GM12891 (cell line): ENCODE measurements around the gene ZNF618.

Experiments
- DNase-seq: peaks from one replicate; pipeline ENCODE4 v3.0.0; 2011; ENCODE audit warnings: low spot score; ENCODE audit not compliant: insufficient read length
- FAIRE-seq: peaks from 2 replicates; lab custom pipeline; 2011; peaks lifted over from hg19 to GRCh38; lab: Jason Lieb, UNC
- PAX5 ChIP-seq: IDR thresholded peaks from 2 replicates; pipeline ENCODE4 v1.6.1; 2011; ENCODE audit warnings: low read length, moderate library complexity, mild to moderate bottlenecking; ENCODE audit not compliant: insufficient read depth, severe bottlenecking
- POLR2A ChIP-seq: IDR thresholded peaks from 2 replicates; pipeline ENCODE4 v1.6.1; 2011; ENCODE audit warnings: low read depth, low read length, control low read depth
- POLR2AphosphoS5 ChIP-seq: IDR thresholded peaks from 2 replicates; pipeline ENCODE4 v1.6.1; 2011; ENCODE audit warnings: low read depth, low read length, control low read depth
- POU2F2 ChIP-seq: IDR thresholded peaks from 2 replicates; pipeline ENCODE4 v1.6.1; 2011; ENCODE audit warnings: low read depth, mild to moderate bottlenecking, control low read depth, low read length, moderate library complexity
- SPI1 ChIP-seq: IDR thresholded peaks from 2 replicates; pipeline ENCODE4 v1.6.1; 2011; ENCODE audit warnings: low read depth, low read length, control low read depth
- TAF1 ChIP-seq: IDR thresholded peaks from 2 replicates; pipeline ENCODE4 v1.6.1; 2011; ENCODE audit warnings: low read depth, low read length, control low read depth

The ZNF618 gene

GRCh38 chr9:113998114-113998513 lies 122.0 kb downstream of the ZNF618 start:
- DNase-seq (no peak), FAIRE-seq (no peak)
- TF ChIP-seq PAX5 (no peak), POLR2AphosphoS5 (no peak), POLR2A (no peak), TAF1 (no peak), SPI1 (no peak)

GRCh38 chr9:113998525-113999255 lies 122.6 kb downstream of the ZNF618 start:
- DNase-seq: no peak
- FAIRE-seq: no peak
- TF ChIP-seq PAX5 (no peak), SPI1 (no peak), POU2F2 (no peak), POLR2AphosphoS5 (no peak), TAF1 (no peak), POLR2A (no peak)

GRCh38 chr9:113999256-114000062 lies 123.3 kb downstream of the ZNF618 start:
- TF ChIP-seq TAF1 (no peak), POU2F2 (no peak), POLR2AphosphoS5 (no peak), SPI1 (no peak), PAX5 (no peak), POLR2A (no peak)
- FAIRE-seq: no peak
- DNase-seq: no peak

- DNase-seq (no peak), FAIRE-seq (no peak)
- TF ChIP-seq TAF1 (no peak), SPI1 (no peak), POLR2A (no peak)
Measured at GRCh38 chr9:114000063-114000454, 124.0 kb downstream of the ZNF618 start.

GRCh38 chr9:114000671-114001409 lies 124.7 kb downstream of the ZNF618 start:
- FAIRE-seq (no peak), DNase-seq (no peak)
- TF ChIP-seq PAX5 (no peak), POU2F2 (no peak), TAF1 (no peak), POLR2AphosphoS5 (no peak), POLR2A (no peak), SPI1 (no peak)

GRCh38 chr9:114001410-114001685 lies 125.2 kb downstream of the ZNF618 start:
- no peak for DNase-seq
- no peak for FAIRE-seq
- no peak for TF ChIP-seq POU2F2
- no peak for TF ChIP-seq POLR2AphosphoS5
- TF ChIP-seq SPI1: no peak
- TF ChIP-seq PAX5: no peak
- no peak for TF ChIP-seq POLR2A
- TF ChIP-seq TAF1: no peak

- TF ChIP-seq POLR2AphosphoS5 (no peak), POU2F2 (no peak), TAF1 (no peak), PAX5 (no peak), POLR2A (no peak), SPI1 (no peak)
- no peak for FAIRE-seq
Measured at GRCh38 chr9:114001794-114002261, 125.7 kb downstream of the ZNF618 start.

GRCh38 chr9:114002271-114002985 lies 126.3 kb downstream of the ZNF618 start:
- no peak for DNase-seq
- no peak for FAIRE-seq
- TF ChIP-seq POU2F2: no peak

More at GRCh38 chr9:114001794-114002261, 125.7 kb downstream of the ZNF618 start:
- DNase-seq: no peak

- DNase-seq (no peak), FAIRE-seq (no peak)
- no peak for TF ChIP-seq POLR2A
- no peak for TF ChIP-seq POU2F2
- TF ChIP-seq TAF1: no peak
- no peak for TF ChIP-seq POLR2AphosphoS5
- TF ChIP-seq SPI1: no peak
- no peak for TF ChIP-seq PAX5
Measured at GRCh38 chr9:114002986-114003350, 126.9 kb downstream of the ZNF618 start.
